ENCODE results near the gene BBOX1. TPM values are rescaled to one million over a fixed set of nuclear protein-coding genes. Genes with fewer than 3 reads are reported as not detected.
"Not testable (repeated sequence)": the region's sequence is repeated elsewhere in the genome, so short reads cannot be mapped to it uniquely, and the experiment has no call there.

The BBOX1 gene
- total RNA-seq, 1 donor from 2014 or later: 0.32 TPM

DNA sequence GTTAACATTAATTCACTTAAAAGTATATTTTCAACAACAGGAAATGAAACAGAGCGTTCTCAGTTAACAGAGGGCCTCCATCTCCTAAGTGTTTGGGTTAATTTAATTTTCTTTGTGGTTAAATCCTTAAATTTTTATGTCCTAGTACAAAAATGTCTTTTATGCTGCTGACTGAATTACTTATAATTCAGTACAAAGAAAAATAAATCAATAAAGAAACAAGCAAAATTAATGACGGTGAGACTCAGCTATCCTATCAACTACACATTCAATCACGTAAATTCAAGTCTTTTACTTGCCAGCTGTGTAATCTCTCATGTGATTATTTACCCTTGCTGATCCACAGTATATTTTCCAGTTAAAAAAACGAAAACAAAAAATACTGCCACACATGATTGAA, 81.4 kb downstream of the BBOX1 start:
- no peak for DNase-seq (ENCODE audit: low spot score)

DNA sequence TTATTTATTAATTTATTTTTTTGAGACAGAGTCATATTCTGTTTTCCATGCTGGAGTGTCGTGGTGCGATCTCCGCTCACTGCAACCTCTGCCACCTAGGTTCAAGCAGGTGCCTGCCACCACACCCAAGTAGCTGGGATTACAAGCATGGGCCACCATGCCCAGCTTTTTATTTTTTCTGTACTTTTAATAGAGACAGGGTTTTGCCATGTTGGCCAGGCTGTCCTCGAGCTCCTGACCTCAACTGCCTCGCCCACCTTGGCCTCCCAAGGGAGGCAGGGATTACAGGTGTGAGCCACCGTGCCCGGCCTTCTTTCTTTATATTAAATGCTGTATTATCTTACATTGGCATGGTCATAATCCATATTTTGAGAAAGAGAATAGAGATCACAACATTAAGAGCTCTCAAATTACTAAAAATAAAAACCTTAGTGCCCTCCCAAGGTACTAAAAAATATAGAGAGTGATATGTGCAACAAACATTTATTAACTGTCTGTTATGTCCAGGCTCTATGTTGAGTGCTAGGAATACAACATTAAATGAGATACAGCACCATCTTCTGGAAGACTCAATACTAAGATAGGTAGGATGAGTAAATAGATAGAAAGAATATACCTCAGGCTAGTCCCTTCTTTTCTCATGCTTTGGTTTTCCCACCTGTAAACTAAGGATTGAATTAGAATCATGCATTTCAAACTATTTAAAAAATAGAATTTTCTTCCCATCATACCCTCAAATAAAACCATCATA, 84.1 kb downstream of the BBOX1 start:
- no peak for DNase-seq (ENCODE audit: low spot score)

DNA sequence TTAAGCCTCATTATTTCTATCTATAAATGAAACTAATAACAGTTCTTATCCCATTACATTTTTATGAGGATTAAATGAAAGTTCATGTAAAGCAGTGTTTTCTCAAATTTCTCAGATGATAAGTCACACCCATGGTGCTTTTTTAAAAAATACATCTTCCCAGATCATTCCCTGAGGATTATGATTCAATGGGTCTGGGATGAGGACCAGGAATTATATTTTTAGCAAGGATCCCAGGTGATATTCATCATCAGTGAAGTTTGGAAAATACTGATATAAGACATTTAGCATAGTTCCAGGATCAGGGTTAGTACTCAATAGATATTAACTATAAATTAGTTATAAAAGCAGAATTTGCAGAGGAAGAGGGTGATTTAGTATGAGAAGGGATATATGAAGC, 89.1 kb downstream of the BBOX1 start:
- no peak for DNase-seq (ENCODE audit: low spot score)

GRCh38 chr11:27130806-27131205, 90.2 kb downstream of the BBOX1 start:
- no peak for DNase-seq (ENCODE audit: low spot score)

DNA sequence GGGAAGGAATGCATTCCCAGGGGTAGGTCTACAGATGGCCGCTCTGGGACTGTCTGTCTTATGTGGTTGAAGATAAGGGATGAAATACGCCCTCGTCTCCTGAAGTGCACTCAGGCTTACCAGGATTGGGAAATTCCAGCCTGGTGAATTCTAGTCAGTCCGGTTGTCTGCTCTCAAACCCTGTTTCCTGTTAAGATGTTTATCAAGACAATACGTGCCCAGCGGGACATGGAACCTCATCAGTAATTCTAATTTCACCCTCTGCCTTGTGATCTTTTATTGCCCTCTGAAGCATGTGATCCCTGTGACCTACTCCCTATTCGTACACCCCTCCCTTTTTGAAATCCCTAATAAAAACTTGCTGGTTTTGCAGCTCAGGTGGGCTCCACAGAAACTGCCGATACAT, 95.3 kb downstream of the BBOX1 start:
- not testable (repeated sequence) for DNase-seq (ENCODE audit: low spot score)

- no peak for DNase-seq (ENCODE audit: low spot score)
These were observed 98.1 kb downstream of the BBOX1 start for GRCh38 chr11:27138716-27139115.

GRCh38 chr11:27139742-27140367, 99.2 kb downstream of the BBOX1 start:
- DNase-seq (ENCODE audit: low spot score): no peak

- DNase-seq (ENCODE audit: low spot score): no peak
These were observed 101.0 kb downstream of the BBOX1 start for GRCh38 chr11:27141576-27141975.

DNA sequence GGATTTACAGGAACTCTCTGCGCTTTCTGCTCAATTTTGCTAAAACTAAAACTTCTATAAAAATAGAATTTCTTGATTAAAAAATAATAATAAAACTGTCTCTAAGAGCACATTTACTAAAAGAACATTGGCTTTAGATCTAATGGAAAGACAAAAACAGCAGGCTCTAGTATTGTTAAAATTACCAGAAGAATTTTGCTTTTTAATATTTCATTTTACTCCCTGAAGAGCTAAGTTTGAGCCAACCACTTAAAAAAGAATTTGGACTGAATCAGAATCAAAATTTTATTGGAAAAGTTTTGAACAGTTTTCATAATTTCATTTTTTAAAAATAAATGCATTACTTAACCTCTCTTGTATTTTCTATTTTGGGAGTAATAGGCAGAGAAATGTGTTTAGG, 107.3 kb downstream of the BBOX1 start:
- DNase-seq (ENCODE audit: low spot score): no peak

DNA sequence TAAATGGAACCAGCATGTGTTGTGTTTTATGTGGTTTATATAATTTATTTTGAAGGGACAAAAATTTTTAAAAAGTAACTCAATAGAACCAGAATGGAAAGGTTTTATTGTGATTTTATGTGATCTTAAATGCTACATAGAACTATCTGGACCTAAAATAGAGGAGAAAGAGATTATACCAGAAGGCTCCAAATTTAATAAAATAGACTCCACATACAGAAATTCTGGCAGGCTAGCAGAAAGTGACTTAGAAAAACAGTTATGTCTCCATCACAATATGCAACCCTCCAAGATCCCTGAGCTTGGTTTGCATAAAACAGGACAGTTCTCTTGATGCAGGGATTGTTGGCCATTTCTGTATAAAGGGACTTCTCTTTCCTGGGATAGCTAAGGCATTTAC, 107.9 kb downstream of the BBOX1 start:
- DNase-seq (ENCODE audit: low spot score): no peak

- no peak for DNase-seq (ENCODE audit: low spot score)
These were observed 109.5 kb downstream of the BBOX1 start for GRCh38 chr11:27150098-27150497.

DNA sequence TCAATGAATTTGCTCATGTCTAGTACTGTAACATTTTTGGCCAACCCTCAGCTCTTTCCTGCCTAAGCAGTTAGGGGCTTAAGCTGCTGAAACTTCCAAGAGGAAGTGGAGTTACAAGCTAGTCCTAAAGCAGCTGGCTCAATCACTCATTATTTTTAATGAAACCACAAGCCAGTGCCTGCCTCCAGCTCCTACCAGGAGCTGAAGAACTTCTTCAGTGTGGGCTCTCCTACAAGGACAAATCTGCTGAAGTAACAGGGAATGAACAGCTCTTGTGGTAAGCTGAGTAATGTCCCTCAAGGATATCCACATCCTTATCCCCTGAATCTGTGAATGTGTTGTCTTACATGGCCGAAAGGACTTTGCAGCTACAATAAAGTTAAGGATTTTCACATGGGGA, 112.5 kb downstream of the BBOX1 start:
- no peak for DNase-seq (ENCODE audit: low spot score)

GRCh38 chr11:27158456-27159334, 118.1 kb downstream of the BBOX1 start:
- no peak for DNase-seq (ENCODE audit: low spot score)

GRCh38 chr11:27159335-27159679, 118.7 kb downstream of the BBOX1 start:
- no peak for DNase-seq (ENCODE audit: low spot score)

- no peak for DNase-seq (ENCODE audit: low spot score)
These were observed 120.5 kb downstream of the BBOX1 start for GRCh38 chr11:27161071-27161470.

DNA sequence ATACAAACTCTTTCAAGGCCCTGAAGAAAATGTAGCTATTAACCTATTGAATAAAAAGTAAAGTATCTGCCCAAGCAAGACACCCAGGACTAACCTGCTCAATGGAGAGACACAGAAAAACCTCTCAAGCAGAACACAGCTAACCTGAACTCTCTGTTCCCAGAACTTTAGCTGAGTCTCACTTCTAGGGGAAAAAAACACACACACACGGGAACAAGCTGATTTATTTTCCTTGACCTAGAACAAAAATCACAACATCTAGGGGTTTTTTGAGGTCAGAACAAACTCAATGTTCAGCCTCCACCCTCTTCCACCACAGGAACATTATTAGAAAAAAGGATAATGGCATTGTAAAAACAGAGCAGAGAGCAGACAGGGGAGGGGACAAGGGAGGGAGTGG, 121.6 kb downstream of the BBOX1 start:
- DNase-seq (ENCODE audit: low spot score): no peak

DNA sequence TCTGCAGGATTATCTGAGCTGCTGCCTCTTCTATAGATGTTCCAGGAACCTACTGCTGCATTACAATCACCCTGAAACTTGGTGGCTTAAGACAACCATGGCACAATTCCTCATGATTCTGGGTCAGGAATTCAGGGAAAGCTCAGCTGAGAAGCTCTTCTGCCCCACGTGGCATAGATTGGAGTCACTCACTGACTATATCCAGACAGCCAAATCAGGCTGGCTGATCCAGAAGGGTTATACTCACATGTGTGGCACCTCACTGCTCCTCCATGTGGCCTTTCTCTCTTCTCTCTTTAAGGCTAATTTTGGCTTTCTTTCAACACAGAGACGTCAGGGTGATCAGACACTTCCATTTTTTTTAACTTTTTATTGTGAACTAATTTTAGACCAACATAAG, 125.5 kb downstream of the BBOX1 start:
- no peak for DNase-seq (ENCODE audit: low spot score)

DNA sequence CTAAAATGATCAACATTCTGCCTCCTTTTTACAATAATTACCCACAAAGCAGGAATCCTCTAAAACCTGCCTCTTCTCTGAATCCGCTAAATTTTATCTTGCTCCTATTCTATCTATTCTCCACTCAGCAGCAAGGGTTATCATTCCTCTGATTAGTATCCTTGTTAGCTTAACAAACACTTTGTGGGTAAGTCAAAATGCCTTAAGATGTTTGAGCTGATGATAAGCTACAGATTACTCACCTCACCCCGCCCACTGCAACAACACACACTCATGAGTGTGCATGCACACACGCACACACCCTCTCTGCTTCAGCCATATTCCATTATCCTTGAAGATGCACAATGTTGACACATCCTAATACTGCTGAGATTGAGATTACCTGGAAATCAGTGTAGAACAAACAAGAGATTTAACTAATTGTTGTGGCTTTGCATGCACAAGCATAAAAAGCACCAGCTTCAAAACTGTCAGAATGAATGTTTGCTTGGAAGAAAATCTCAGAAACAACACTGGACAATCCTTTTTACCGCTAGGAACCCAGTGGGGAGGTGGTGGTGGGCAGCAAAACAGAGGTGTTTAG, 130.9 kb downstream of the BBOX1 start:
- DNase-seq (ENCODE audit: low spot score): no peak

DNA sequence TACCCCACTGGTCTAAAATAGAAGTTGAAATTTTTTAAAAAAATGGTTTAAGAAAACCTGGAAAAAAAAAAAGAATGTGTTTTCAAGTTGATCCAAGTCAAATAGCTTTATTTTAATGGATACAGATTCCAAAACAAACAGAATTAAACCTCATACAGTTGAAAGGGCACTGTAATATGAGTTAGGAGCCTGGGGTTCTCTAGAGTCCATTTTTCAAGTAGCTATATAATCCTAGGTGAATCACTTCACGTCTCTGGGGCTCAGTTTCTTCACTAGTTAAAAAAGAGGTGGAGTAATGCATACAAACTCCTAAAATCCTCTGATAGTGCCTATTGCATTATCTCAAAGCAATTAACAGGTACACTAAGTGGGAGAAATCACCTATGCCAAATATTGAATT, 132.9 kb downstream of the BBOX1 start:
- no peak for DNase-seq (ENCODE audit: low spot score)

DNA sequence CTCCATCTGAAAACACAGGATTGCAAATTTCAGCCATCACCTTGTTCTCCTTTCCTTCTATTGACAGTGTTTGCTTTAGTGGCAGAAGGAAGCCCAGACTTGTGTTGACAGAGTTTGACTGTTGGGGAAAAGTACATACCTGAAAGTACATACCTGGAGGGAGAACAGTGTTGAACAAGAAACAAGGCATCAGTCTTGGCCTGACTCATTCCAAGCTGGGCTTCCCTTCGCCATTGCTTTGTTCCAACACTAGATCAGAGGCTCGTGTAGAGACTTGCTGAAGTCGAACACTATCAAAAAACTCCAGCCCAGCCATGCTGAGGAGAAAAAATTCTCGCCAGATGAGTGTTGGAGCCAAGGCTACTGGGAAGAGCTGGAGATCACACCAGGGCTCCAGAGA, 133.4 kb downstream of the BBOX1 start:
- DNase-seq (ENCODE audit: low spot score): no peak

DNA sequence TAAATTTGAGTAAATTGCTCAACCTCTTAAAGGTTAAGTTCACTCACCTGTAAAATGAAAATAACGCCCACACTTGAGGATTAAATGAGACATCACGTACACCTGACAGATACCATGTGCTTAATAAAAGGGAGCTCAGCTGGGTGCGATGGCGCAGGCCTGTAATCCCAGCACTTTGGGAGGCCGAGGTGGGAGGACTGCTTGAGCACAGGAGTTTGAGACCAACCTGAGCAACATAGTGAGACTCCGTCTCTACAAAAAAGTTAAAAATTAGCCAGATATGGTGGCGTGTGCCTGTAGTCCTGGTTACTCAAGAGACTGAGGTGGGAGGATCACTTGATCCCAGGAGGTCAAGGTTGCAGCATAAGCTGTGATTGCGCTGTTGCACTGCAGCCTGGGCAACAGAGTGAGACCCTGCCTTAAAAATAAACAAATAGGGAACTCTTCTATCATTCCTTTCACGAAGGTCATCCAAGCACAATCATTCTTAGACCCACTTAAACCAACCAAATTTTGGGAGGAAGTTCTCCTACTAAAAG, 134.1 kb downstream of the BBOX1 start:
- no peak for DNase-seq (ENCODE audit: low spot score)

- not testable (repeated sequence) for DNase-seq (ENCODE audit: low spot score)
These were observed 134.9 kb downstream of the BBOX1 start for GRCh38 chr11:27175562-27175961.

Data from mesenteric fat pad (tissue), 1 donor.